RWPE2 (cell line): ENCODE data around the gene KANSL1L.

ENCODE experiments used
- ATAC-seq: fragments of 200-7000 bp; cut with Tn5 transposase; 3 replicates; pipeline ENCODE4 v1.9.1; 2021; ENCODE audit warnings: low read depth
- DNase-seq: peaks from one replicate; pipeline ENCODE4 v3.0.0-alpha.2; 2020; ENCODE audit warnings: low spot score
- H3K27ac ChIP-seq: fragments of 450-650 bp; 2 replicates; pipeline ENCODE4 v1.5.1; 2017; ENCODE audit warnings: mild to moderate bottlenecking; ENCODE audit not compliant: poor library complexity, severe bottlenecking
- H3K27me3 ChIP-seq: fragments of 250-450 bp; sonication (Bioruptor Pico); 2 replicates; pipeline ENCODE4 v1.5.1; 2021; ENCODE audit warnings: mild to moderate bottlenecking, moderate library complexity; ENCODE audit not compliant: insufficient read depth, poor library complexity, severe bottlenecking
- H3K36me3 ChIP-seq: fragments of 250-450 bp; sonication (Bioruptor Pico); 2 replicates; pipeline ENCODE4 v1.5.1; 2020; ENCODE audit warnings: low read depth, mild to moderate bottlenecking, moderate library complexity
- H3K4me1 ChIP-seq: fragments of 250-450 bp; sonication (Bioruptor Pico); 2 replicates; pipeline ENCODE4 v1.5.1; 2021; ENCODE audit warnings: mild to moderate bottlenecking, moderate library complexity; ENCODE audit not compliant: insufficient read depth, poor library complexity, severe bottlenecking
- H3K4me3 ChIP-seq: fragments of 250-450 bp; sonication (Bioruptor Pico); 2 replicates; pipeline ENCODE4 v1.5.1; 2021; ENCODE audit warnings: mild to moderate bottlenecking, moderate library complexity; ENCODE audit not compliant: severe bottlenecking
- H3K9me3 ChIP-seq: fragments of 250-450 bp; sonication (Bioruptor Pico); 2 replicates; pipeline ENCODE4 v1.5.1; 2021; ENCODE audit warnings: mild to moderate bottlenecking, moderate library complexity; ENCODE audit not compliant: severe bottlenecking
- TF ChIP-seq, protein P1 (sequence below): fragments of 450-650 bp; IDR thresholded peaks from one replicate; pipeline ENCODE4 v1.5.1; 2017; ENCODE audit warnings: mild to moderate bottlenecking, moderate library complexity; ENCODE audit not compliant: poor library complexity, severe bottlenecking

Gene KANSL1L, protein sequence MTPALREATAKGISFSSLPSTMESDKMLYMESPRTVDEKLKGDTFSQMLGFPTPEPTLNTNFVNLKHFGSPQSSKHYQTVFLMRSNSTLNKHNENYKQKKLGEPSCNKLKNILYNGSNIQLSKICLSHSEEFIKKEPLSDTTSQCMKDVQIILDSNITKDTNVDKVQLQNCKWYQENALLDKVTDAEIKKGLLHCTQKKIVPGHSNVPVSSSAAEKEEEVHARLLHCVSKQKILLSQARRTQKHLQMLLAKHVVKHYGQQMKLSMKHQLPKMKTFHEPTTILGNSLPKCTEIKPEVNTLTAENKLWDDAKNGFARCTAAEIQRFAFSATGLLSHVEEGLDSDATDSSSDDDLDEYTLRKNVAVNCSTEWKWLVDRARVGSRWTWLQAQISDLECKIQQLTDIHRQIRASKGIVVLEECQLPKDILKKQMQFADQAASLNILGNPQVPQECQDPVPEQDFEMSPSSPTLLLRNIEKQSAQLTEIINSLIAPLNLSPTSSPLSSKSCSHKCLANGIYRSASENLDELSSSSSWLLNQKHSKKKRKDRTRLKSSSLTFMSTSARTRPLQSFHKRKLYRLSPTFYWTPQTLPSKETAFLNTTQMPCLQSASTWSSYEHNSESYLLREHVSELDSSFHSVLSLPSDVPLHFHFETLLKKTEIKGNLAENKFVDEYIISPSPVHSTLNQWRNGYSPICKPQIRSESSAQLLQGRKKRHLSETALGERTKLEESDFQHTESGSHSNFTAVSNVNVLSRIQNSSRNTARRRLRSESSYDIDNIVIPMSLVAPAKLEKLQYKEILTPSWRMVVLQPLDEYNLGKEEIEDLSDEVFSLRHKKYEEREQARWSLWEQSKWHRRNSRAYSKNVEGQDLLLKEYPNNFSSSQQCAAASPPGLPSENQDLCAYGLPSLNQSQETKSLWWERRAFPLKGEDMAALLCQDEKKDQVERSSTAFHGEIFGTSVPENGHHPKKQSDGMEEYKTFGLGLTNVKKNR

DNA sequence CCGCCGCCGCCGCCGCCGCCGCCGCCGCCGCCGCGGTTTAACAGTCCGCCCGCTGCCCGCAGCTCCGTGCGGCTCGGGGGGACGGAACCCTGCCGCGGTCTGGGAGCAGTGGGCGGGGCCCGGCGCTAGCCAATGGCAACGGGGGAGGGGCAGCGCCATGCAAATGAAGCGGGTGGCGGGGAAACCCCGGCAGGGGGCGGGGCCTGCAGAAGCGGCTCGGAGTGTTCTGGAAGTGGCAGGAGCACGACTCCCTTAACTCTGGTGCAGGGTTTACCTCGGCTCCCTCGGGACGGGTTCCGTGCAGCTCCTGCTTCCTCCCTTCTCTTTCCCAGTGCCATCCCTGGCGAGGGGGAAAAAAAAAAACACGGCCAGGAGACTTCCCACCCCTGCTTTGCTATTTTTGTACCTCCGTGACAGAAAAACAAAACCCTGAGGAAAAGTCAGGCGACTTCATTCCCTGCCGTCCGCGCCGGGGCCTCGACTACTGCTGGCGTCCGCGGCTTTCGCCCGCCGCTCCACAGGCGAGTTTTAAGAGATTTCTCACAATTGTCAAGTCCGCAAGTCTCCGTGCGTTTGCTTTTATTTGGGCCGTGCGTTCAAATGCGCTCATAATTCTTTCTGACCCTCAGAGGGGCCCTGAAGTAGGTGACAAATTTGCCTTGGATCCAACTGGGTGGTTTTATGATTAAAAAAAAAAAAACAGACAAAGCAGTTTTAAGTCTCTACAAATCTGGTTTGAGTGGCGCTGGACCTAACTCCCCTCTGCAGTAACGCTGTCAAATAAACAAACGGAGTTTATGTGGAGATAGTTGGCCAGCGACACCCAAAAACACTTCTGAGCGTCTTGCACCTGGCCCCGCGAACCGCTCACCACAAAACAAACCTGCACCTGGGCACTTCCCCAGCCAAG lies at the start of gene KANSL1L:
Gene KANSL1L, minus strand, starts transcription at position 101 of the 910 bp plus-strand sequence. CDS start 16,827 bp downstream, outside the sequence.
- H3K27me3 ChIP-seq, result no peaks in the 10 kb centered on the region
- DNase-seq (peak; percentile 97), ATAC-seq (peak; percentile 75)
- peak within 1 kb of the TSS; percentile 96 for H3K4me3 ChIP-seq
- no peaks in the 10 kb centered on the region for H3K36me3 ChIP-seq
- TF ChIP-seq, protein P1, sequence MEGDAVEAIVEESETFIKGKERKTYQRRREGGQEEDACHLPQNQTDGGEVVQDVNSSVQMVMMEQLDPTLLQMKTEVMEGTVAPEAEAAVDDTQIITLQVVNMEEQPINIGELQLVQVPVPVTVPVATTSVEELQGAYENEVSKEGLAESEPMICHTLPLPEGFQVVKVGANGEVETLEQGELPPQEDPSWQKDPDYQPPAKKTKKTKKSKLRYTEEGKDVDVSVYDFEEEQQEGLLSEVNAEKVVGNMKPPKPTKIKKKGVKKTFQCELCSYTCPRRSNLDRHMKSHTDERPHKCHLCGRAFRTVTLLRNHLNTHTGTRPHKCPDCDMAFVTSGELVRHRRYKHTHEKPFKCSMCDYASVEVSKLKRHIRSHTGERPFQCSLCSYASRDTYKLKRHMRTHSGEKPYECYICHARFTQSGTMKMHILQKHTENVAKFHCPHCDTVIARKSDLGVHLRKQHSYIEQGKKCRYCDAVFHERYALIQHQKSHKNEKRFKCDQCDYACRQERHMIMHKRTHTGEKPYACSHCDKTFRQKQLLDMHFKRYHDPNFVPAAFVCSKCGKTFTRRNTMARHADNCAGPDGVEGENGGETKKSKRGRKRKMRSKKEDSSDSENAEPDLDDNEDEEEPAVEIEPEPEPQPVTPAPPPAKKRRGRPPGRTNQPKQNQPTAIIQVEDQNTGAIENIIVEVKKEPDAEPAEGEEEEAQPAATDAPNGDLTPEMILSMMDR, result no peak
- H3K27ac ChIP-seq, result peak within 1 kb of the TSS; percentile 93
- H3K4me1 ChIP-seq, result peaks cover 18% of the 10 kb centered on the region
- H3K9me3 ChIP-seq, result no peaks in the 10 kb centered on the region

DNA sequence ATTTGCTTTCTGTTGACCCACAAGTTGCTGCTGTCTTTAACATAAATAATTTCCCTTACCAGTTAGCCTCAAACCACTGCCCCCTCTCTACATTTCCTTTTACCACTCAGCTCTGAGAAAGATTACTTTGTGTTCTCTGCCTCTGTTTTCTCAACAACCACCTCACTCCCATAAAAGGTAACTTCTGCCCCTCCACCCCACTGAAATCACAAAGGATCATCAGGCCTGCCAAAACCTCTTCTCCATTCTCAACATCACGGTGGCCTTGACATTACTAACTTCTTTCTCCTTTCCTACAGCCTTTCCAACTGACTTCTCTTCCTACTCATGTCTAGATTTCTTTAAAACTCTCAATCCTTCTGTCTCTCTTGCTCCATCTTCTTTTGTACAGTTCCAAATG lies 43.9 kb upstream of the KANSL1L start:
- ATAC-seq, result no peak
- Histone ChIP-seq H3K36me3 (no peaks in the 10 kb centered on the region), H3K9me3 (no peaks in the 10 kb centered on the region), H3K4me1 (no peaks in the 10 kb centered on the region), H3K27me3 (no peaks in the 10 kb centered on the region), H3K4me3 (no peak overlapping the region), H3K27ac (no peak overlapping the region)
- TF ChIP-seq, protein P1, result no peak
- DNase-seq, result no peak

DNA sequence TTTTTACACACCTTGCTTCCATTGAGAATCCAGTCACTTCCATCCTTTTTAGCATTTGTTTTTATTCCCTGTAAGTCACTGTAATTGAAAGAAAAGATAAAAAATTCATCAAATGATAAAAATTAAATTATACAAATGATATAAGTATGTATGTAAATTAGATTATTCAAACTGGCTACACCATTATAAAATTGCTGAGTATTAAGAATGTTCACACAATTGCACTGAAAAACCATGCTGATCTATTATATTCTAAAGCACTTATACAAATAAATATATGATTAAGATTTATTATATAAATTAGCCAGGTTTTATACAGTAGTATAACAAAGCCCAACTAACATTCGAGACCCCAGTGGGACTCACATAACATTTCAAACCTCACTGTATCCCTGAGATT lies 39.0 kb upstream of the KANSL1L start:
- H3K4me1 ChIP-seq, result no peaks in the 10 kb centered on the region
- H3K9me3 ChIP-seq, result no peaks in the 10 kb centered on the region
- no peak overlapping the region for H3K4me3 ChIP-seq
- no peak overlapping the region for H3K27ac ChIP-seq
- DNase-seq (no peak), ATAC-seq (no peak)
- H3K36me3 ChIP-seq, result no peaks in the 10 kb centered on the region
- TF ChIP-seq, protein P1, result no peak
- H3K27me3 ChIP-seq, result no peaks in the 10 kb centered on the region

DNA sequence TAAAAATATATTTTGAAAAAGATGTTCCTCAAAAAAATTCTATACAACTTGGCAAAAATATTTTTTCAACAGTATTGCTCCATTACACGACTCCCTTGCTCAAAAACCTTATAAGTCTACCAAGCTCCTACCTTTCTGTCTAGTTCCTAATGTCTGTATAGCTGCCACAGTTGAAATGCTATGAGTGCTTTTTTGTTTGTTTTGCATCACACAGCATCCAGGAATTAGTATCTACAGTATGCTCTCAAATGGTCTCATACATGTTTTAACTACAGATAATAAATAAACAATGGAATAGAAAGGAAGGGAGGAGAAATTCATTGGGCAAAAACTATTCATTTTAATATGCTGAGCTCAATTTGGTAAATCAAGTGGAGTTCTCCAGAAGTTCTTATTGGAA lies 36.7 kb upstream of the KANSL1L start:
- Histone ChIP-seq H3K4me1 (no peaks in the 10 kb centered on the region), H3K36me3 (no peaks in the 10 kb centered on the region), H3K27ac (no peak overlapping the region), H3K4me3 (no peak overlapping the region), H3K9me3 (no peaks in the 10 kb centered on the region), H3K27me3 (no peaks in the 10 kb centered on the region)
- TF ChIP-seq, protein P1, result no peak
- DNase-seq (no peak), ATAC-seq (no peak)
